Activated T-helper 2 cell treated with anti-CD3 and anti-CD28 coated beads, Interferon-gamma antibody, Interleukin-2, Interleukin-4, amounts not matched to agents 10 μg/mL and 5 μg/mL and 100 μg/mL, durations not matched to agents 14 hours and 24 hours and 36 hours (primary cell): Measurements from ENCODE around the gene SMAD7. TPM values are rescaled to one million over a fixed set of nuclear protein-coding genes. Genes with fewer than 3 reads are reported as not detected.
A peak's percentile ranks its signal among the peaks of the same experiment; 100 is the strongest.

Experiments used
- DNase-seq: peaks from one replicate; pipeline ENCODE4 v3.0.0; 2021; ENCODE audit warnings: low spot score
- H3K27ac Mint-ChIP-seq: one replicate; pipeline ENCODE4 v1.8.0; 2021; ENCODE audit warnings: mixed read lengths
- H3K27me3 Mint-ChIP-seq: one replicate; pipeline ENCODE4 v1.8.0; 2021; ENCODE audit warnings: low read depth, mixed read lengths
- H3K36me3 Mint-ChIP-seq: one replicate; pipeline ENCODE4 v1.8.0; 2021; ENCODE audit warnings: low read depth, mixed read lengths
- H3K4me1 Mint-ChIP-seq: one replicate; pipeline ENCODE4 v1.8.0; 2021; ENCODE audit warnings: low read depth, mixed read lengths
- H3K4me3 Mint-ChIP-seq: one replicate; pipeline ENCODE4 v1.8.0; 2021; ENCODE audit warnings: low read depth, mild to moderate bottlenecking, moderate library complexity, mixed read lengths
- H3K9me3 Mint-ChIP-seq: one replicate; pipeline ENCODE4 v1.8.0; 2021; ENCODE audit warnings: mixed read lengths
- intact Hi-C: fragments of 100-400 bp; cut with micrococcal nuclease; formaldehyde crosslinking; loops from one replicate; pipeline ENCODE4 v1.15.1; 2023
- total RNA-seq: library from RNA; stranded (reverse); gene quantifications from 2 replicates; pipeline ENCODE4 v1.2.3, GENCODE V29; 2022

SMAD7 gene
- total RNA-seq, 1 donor from 2014 or later, result 21.1 TPM

- Mint-ChIP-seq H3K27me3 (peaks cover 28% of the 10 kb centered on the region), H3K36me3 (peaks cover 2% of the 10 kb centered on the region), H3K9me3 (no peaks in the 10 kb centered on the region), H3K27ac (no peak overlapping the region), H3K4me3 (no peak overlapping the region), H3K4me1 (peaks cover 18% of the 10 kb centered on the region)
- no peak for DNase-seq
- intact Hi-C loops, result no loop called here
These were observed 29.5 kb upstream of the SMAD7 start for GRCh38 chr18:48979944-48980890.

GRCh38 chr18:48977914-48978313 is 27.1 kb upstream of the SMAD7 start:
- no peak overlapping the region for H3K27ac Mint-ChIP-seq
- DNase-seq, result no peak
- intact Hi-C loops, result loop anchor here (2.0 kb wide), 1 partner anchor 21 kb away; no protein-coding TSS in a partner anchor
- H3K9me3 Mint-ChIP-seq, result no peaks in the 10 kb centered on the region
- H3K36me3 Mint-ChIP-seq, result peaks cover 2% of the 10 kb centered on the region
- no peak overlapping the region for H3K4me3 Mint-ChIP-seq
- H3K27me3 Mint-ChIP-seq, result peaks cover 33% of the 10 kb centered on the region
- peaks cover 18% of the 10 kb centered on the region for H3K4me1 Mint-ChIP-seq

- Mint-ChIP-seq H3K27ac (no peak overlapping the region), H3K9me3 (no peaks in the 10 kb centered on the region), H3K4me1 (peaks cover 11% of the 10 kb centered on the region), H3K27me3 (peaks cover 40% of the 10 kb centered on the region), H3K36me3 (peaks cover 2% of the 10 kb centered on the region), H3K4me3 (peak overlapping the region; percentile 76)
- peak; percentile 22 for DNase-seq
- intact Hi-C loops, result loop anchor here (2.0 kb wide), 1 partner anchor 19 kb away; no protein-coding TSS in a partner anchor
These were observed 25.3 kb upstream of the SMAD7 start for GRCh38 chr18:48975817-48976649.

- Mint-ChIP-seq H3K36me3 (peaks cover 2% of the 10 kb centered on the region), H3K27me3 (peaks cover 41% of the 10 kb centered on the region), H3K27ac (no peak overlapping the region), H3K4me3 (peak overlapping the region; percentile 70), H3K9me3 (no peaks in the 10 kb centered on the region), H3K4me1 (peaks cover 11% of the 10 kb centered on the region)
- no peak for DNase-seq
- intact Hi-C loops, result no loop called here
These were observed 24.5 kb upstream of the SMAD7 start for GRCh38 chr18:48975120-48975816.

DNA sequence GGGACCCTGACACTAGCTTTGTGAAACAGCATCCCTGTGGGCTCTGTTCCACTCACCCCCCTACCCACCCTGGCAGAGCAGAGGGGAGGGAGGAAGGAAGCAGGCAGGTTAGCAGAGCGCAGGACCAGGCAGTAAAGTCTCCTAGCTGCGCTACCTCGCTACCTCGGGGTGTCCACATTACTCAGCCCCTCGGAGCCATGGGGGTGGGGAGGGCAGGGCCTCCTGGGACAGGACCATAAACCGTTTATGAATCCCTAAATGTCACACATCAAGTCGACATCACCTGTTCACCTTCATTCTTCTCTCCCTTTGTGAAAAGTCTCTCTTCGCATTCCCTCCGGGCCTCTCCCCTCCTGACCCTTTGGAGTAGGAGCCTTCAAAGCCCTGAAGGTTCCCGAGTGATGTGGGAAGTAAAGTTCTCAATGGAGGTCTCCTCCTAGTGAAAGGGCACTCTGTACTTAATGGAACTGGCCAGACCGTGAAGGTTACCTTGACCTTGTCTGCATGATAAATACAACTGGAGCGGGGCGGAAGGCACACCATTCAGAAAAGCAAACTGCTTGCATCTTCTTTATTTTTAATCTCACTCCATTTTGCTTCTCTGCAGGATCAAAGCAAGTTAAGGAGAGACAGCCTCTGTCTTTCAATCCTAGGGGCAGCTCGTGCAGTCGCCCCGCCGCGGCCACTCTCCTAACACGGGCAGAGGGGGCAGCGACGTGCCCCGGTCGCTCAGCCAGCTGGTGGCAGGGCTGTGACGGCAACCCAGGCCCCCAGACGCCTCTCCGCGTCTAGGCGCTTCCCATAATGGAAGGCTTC is 23.7 kb upstream of the SMAD7 start:
- DNase-seq, result no peak
- Mint-ChIP-seq H3K27ac (peak overlapping the region; percentile 61), H3K4me3 (peak overlapping the region; percentile 70), H3K27me3 (peaks cover 43% of the 10 kb centered on the region), H3K4me1 (peaks cover 9% of the 10 kb centered on the region), H3K9me3 (no peaks in the 10 kb centered on the region), H3K36me3 (peaks cover 2% of the 10 kb centered on the region)
- intact Hi-C loops, result no loop called here

- intact Hi-C loops, result no loop called here
- H3K4me1 Mint-ChIP-seq, result peaks cover 6% of the 10 kb centered on the region
- H3K4me3 Mint-ChIP-seq, result no peak overlapping the region
- no peak overlapping the region for H3K27ac Mint-ChIP-seq
- peaks cover 43% of the 10 kb centered on the region for H3K27me3 Mint-ChIP-seq
- peaks cover 2% of the 10 kb centered on the region for H3K36me3 Mint-ChIP-seq
- no peak for DNase-seq
- H3K9me3 Mint-ChIP-seq, result no peaks in the 10 kb centered on the region
These were observed 23.0 kb upstream of the SMAD7 start for GRCh38 chr18:48973731-48974130.

GRCh38 chr18:48968412-48969215 is 17.8 kb upstream of the SMAD7 start:
- intact Hi-C loops, result no loop called here
- no peaks in the 10 kb centered on the region for H3K9me3 Mint-ChIP-seq
- peaks cover 35% of the 10 kb centered on the region for H3K27me3 Mint-ChIP-seq
- H3K4me1 Mint-ChIP-seq, result peaks cover 1% of the 10 kb centered on the region
- no peak overlapping the region for H3K4me3 Mint-ChIP-seq
- no peak overlapping the region for H3K27ac Mint-ChIP-seq
- no peak for DNase-seq
- no peaks in the 10 kb centered on the region for H3K36me3 Mint-ChIP-seq

DNA sequence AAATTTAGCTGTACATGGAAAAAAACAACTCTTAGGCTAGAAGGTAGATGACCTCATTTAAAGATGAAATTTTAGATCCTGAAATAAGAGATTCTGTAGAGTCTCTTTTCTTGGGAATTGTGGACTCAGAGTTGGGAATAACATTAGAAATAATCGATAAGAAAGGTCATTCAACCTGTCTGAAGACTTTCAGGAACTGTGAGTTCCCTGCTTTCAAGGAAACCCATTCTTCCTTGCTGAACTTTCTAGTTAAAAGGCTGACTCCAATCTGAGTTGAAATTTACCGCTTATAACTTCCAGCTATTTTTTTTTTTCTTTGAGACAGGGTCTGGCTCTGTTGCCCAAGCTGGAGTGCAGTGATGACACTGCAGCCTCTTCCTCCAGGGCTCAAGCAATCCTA is 16.8 kb upstream of the SMAD7 start:
- Mint-ChIP-seq H3K9me3 (no peaks in the 10 kb centered on the region), H3K4me3 (no peak overlapping the region), H3K27ac (no peak overlapping the region), H3K4me1 (peaks cover 4% of the 10 kb centered on the region), H3K27me3 (peaks cover 43% of the 10 kb centered on the region), H3K36me3 (no peaks in the 10 kb centered on the region)
- DNase-seq, result no peak
- intact Hi-C loops, result no loop called here

DNA sequence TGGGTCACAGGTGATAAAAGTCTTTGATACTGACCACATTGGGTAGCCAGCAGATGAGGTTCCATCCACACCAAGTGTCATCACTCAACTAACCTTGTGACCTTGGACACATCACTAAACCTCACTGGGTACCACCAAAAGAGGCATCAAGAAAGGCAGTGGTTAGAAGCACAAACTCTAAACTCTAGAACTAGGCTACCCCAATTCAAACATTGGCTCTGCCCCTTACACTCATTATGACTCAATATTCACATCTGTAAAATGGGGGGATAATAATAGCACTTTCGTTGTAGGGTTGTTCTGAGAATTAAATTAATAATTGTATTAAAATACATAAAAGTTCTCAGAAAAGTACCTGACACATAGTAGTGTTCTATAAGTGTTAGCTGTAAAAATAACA is 15.8 kb upstream of the SMAD7 start:
- peaks cover 39% of the 10 kb centered on the region for H3K27me3 Mint-ChIP-seq
- no peaks in the 10 kb centered on the region for H3K36me3 Mint-ChIP-seq
- H3K4me1 Mint-ChIP-seq, result peaks cover 4% of the 10 kb centered on the region
- H3K4me3 Mint-ChIP-seq, result no peak overlapping the region
- intact Hi-C loops, result no loop called here
- DNase-seq, result no peak
- no peak overlapping the region for H3K27ac Mint-ChIP-seq
- H3K9me3 Mint-ChIP-seq, result no peaks in the 10 kb centered on the region

DNA sequence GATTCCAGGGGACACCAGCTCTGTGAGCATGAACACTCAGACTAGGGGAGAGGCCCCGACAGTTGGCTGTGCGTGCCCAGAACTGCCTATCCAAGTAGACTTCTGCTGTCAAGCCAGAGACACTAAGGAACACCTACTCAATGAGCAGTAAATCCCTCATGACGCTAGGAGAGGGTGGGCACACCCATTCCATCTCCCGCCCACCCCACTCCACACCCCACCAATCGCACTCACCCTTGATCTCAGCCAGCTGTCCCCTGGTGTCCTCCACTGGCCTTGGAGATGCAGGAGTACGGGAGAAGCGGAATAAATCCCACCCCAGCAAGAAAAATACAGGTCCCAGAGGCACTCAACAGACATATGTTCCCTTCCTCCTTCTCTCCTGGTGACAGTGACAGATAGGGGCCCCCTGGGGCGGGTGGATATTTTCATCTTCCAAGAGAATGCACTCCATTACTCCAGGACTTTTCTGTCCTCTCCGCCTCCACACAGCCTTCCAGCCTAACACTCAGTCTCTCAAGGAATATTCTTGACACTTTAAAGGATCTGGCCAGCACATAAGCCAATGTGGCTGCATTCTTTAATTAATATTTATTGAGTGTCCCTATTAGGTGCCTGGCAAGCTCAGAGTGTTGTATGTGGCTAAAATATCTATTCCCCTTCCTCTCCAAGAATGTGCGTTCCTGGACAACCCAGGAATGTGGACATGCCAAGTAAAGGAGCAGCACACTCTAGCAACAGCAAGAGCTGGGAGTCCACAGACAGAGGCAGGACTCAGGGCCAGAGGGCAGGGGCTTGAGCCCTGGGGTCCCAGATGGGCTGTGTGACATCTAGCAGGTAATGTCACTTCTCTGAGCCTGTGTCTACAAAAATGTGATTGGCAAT is 13.1 kb upstream of the SMAD7 start:
- intact Hi-C loops, result no loop called here
- peaks cover 4% of the 10 kb centered on the region for H3K4me1 Mint-ChIP-seq
- H3K36me3 Mint-ChIP-seq, result no peaks in the 10 kb centered on the region
- H3K27me3 Mint-ChIP-seq, result peaks cover 47% of the 10 kb centered on the region
- no peak overlapping the region for H3K4me3 Mint-ChIP-seq
- no peaks in the 10 kb centered on the region for H3K9me3 Mint-ChIP-seq
- no peak for DNase-seq
- H3K27ac Mint-ChIP-seq, result no peak overlapping the region
